LoVo (cell line): ENCODE measurements around the gene KHDRBS2.

Experiments used
- DNase-seq: peaks from one replicate; pipeline ENCODE4 v3.0.0-alpha.2; 2016; ENCODE audit warnings: low spot score

Gene KHDRBS2

GRCh38 chr6:62035952-62036351 is 250.1 kb downstream of the KHDRBS2 start:
- no peak for DNase-seq

GRCh38 chr6:62013719-62014118 is 272.3 kb downstream of the KHDRBS2 start:
- DNase-seq: no peak

- no peak for DNase-seq
Measured at GRCh38 chr6:62009445-62009844, 276.6 kb downstream of the KHDRBS2 start.

GRCh38 chr6:61989616-61990015 is 296.4 kb downstream of the KHDRBS2 start:
- DNase-seq: no peak

GRCh38 chr6:61980622-61981021 is 305.4 kb downstream of the KHDRBS2 start:
- DNase-seq: no peak

- no peak for DNase-seq
Measured at GRCh38 chr6:61977947-61978346, 308.1 kb downstream of the KHDRBS2 start.

- no peak for DNase-seq
Measured at GRCh38 chr6:61977099-61977498, 308.9 kb downstream of the KHDRBS2 start.

GRCh38 chr6:61959196-61959595 is 326.8 kb downstream of the KHDRBS2 start:
- DNase-seq: no peak

GRCh38 chr6:61953851-61954250 is 332.2 kb downstream of the KHDRBS2 start:
- DNase-seq: no peak

- DNase-seq: no peak
Measured at GRCh38 chr6:61951586-61951985, 334.4 kb downstream of the KHDRBS2 start.

GRCh38 chr6:61950811-61951210 is 335.2 kb downstream of the KHDRBS2 start:
- DNase-seq: no peak

- no peak for DNase-seq
Measured at GRCh38 chr6:61949971-61950370, 336.1 kb downstream of the KHDRBS2 start.

- DNase-seq: no peak
Measured at GRCh38 chr6:61949161-61949560, 336.9 kb downstream of the KHDRBS2 start.

- DNase-seq: no peak
Measured at GRCh38 chr6:61947311-61947947, 338.6 kb downstream of the KHDRBS2 start.

- DNase-seq: no peak
Measured at GRCh38 chr6:61940919-61941318, 345.1 kb downstream of the KHDRBS2 start.

- DNase-seq: no peak
Measured at GRCh38 chr6:61935242-61935846, 350.7 kb downstream of the KHDRBS2 start.

- DNase-seq: no peak
Measured at GRCh38 chr6:61909486-61909885, 376.5 kb downstream of the KHDRBS2 start.

GRCh38 chr6:61901748-61902147 is 384.3 kb downstream of the KHDRBS2 start:
- no peak for DNase-seq

- no peak for DNase-seq
Measured at GRCh38 chr6:61894536-61894935, 391.5 kb downstream of the KHDRBS2 start.

GRCh38 chr6:61887423-61887822 is 398.6 kb downstream of the KHDRBS2 start:
- DNase-seq: no peak

GRCh38 chr6:61886608-61887259 is 399.3 kb downstream of the KHDRBS2 start:
- DNase-seq: no peak

GRCh38 chr6:61869632-61870400 is 416.2 kb downstream of the KHDRBS2 start:
- no peak for DNase-seq
